SJSA1 (cell line): ENCODE data around the gene SYNGAP1. TPM values are rescaled to one million over a fixed set of nuclear protein-coding genes. Genes with fewer than 3 reads are reported as not detected.

Source experiments
- DNase-seq, 2 experiments: peaks; one replicate each; pipeline ENCODE4 v3.0.0-alpha.2; 2015 to 2020; ENCODE audit warnings: low spot score in 2 of 2, low read depth in 1 of 2
- H3K27ac ChIP-seq: fragments of 250-450 bp; sonication (Bioruptor Pico); 2 replicates; pipeline ENCODE4 v1.5.1; 2020; ENCODE audit warnings: mild to moderate bottlenecking, moderate library complexity
- H3K27me3 ChIP-seq: fragments of 250-450 bp; sonication (Bioruptor Pico); replicated peaks from 2 replicates; pipeline ENCODE4 v1.5.1; 2020; ENCODE audit warnings: mild to moderate bottlenecking, moderate library complexity
- H3K36me3 ChIP-seq: fragments of 250-450 bp; sonication (Bioruptor Pico); 2 replicates; pipeline ENCODE4 v1.5.1; 2020; ENCODE audit warnings: mild to moderate bottlenecking
- H3K4me1 ChIP-seq: fragments of 250-450 bp; sonication (Bioruptor Pico); replicated peaks from 2 replicates; pipeline ENCODE4 v1.6.1; 2021; ENCODE audit warnings: mild to moderate bottlenecking
- H3K4me3 ChIP-seq: fragments of 250-450 bp; sonication (Bioruptor Pico); 2 replicates; pipeline ENCODE4 v1.5.1; 2020; ENCODE audit warnings: mild to moderate bottlenecking
- H3K9me3 ChIP-seq: fragments of 250-450 bp; sonication (Bioruptor Pico); replicated peaks from 2 replicates; pipeline ENCODE4 v1.5.1; 2020; ENCODE audit warnings: mild to moderate bottlenecking
- total RNA-seq: library from RNA; depleted of rRNA; stranded (reverse); fragments of >200 nt; shearing (Covaris generic); gene quantifications from 2 replicates; pipeline ENCODE4 v1.2.3, GENCODE V29; 2014

Gene SYNGAP1
- total RNA-seq, 1 experiment from 2014 or later, result 1.1 TPM

GRCh38 chr6:33423777-33424176 is 3.9 kb downstream of the SYNGAP1 start:
- no peaks in the 10 kb centered on the region for H3K36me3 ChIP-seq
- no peak overlapping the region for H3K27ac ChIP-seq

GRCh38 chr6:33424855-33425667 is 5.2 kb downstream of the SYNGAP1 start:
- Histone ChIP-seq H3K4me3 (peak overlapping the region; percentile 39), H3K27me3 (no peaks in the 10 kb centered on the region), H3K9me3 (no peaks in the 10 kb centered on the region; the same call in 1 of the 2 replicates), H3K4me1 (peaks cover 25% of the 10 kb centered on the region), H3K36me3 (no peaks in the 10 kb centered on the region), H3K27ac (peak overlapping the region; percentile 58)
- DNase-seq, result no peak

More at GRCh38 chr6:33423777-33424176, 3.9 kb downstream of the SYNGAP1 start:
- H3K27me3 ChIP-seq, result no peaks in the 10 kb centered on the region
- H3K4me3 ChIP-seq, result no peak overlapping the region
- no peaks in the 10 kb centered on the region; the same call in 1 of the 2 replicates for H3K9me3 ChIP-seq
- peaks cover 36% of the 10 kb centered on the region for H3K4me1 ChIP-seq
- DNase-seq, result no peak

- DNase-seq, result peak; percentile 82 to 90
- Histone ChIP-seq H3K4me3 (peak overlapping the region; percentile 39), H3K27ac (peak overlapping the region; percentile 58), H3K36me3 (no peaks in the 10 kb centered on the region), H3K27me3 (no peaks in the 10 kb centered on the region), H3K9me3 (no peaks in the 10 kb centered on the region; the same call in 1 of the 2 replicates), H3K4me1 (peaks cover 25% of the 10 kb centered on the region)
Observed at GRCh38 chr6:33425668-33426577, 6.1 kb downstream of the SYNGAP1 start.

- no peaks in the 10 kb centered on the region; the same call in 1 of the 2 replicates for H3K9me3 ChIP-seq
- no peaks in the 10 kb centered on the region for H3K27me3 ChIP-seq
- H3K4me3 ChIP-seq, result peak overlapping the region; percentile 64
- no peak overlapping the region for H3K27ac ChIP-seq
- H3K36me3 ChIP-seq, result no peaks in the 10 kb centered on the region
- no peak for DNase-seq
- peaks cover 25% of the 10 kb centered on the region for H3K4me1 ChIP-seq
Observed at GRCh38 chr6:33426590-33427511, 7.0 kb downstream of the SYNGAP1 start.

GRCh38 chr6:33427585-33428223 is 7.8 kb downstream of the SYNGAP1 start:
- Histone ChIP-seq H3K4me3 (peak overlapping the region; percentile 64), H3K4me1 (peaks cover 25% of the 10 kb centered on the region), H3K27ac (no peak overlapping the region), H3K36me3 (no peaks in the 10 kb centered on the region), H3K9me3 (no peaks in the 10 kb centered on the region; the same call in 1 of the 2 replicates), H3K27me3 (no peaks in the 10 kb centered on the region)
- peak in 1 of 2 experiments; percentile 38 for DNase-seq

GRCh38 chr6:33428224-33428965 is 8.5 kb downstream of the SYNGAP1 start:
- peak overlapping the region; percentile 64 for H3K4me3 ChIP-seq
- peaks cover 25% of the 10 kb centered on the region for H3K4me1 ChIP-seq
- H3K27me3 ChIP-seq, result no peaks in the 10 kb centered on the region
- no peak overlapping the region for H3K27ac ChIP-seq
- DNase-seq, result no peak
- no peaks in the 10 kb centered on the region for H3K36me3 ChIP-seq
- H3K9me3 ChIP-seq, result no peaks in the 10 kb centered on the region; the same call in 1 of the 2 replicates

GRCh38 chr6:33428966-33429749 is 9.3 kb downstream of the SYNGAP1 start:
- Histone ChIP-seq H3K9me3 (no peaks in the 10 kb centered on the region; the same call in 1 of the 2 replicates), H3K4me1 (peaks cover 25% of the 10 kb centered on the region), H3K27ac (no peak overlapping the region)

GRCh38 chr6:33429750-33430052 is 9.8 kb downstream of the SYNGAP1 start:
- Histone ChIP-seq H3K4me1 (peaks cover 21% of the 10 kb centered on the region), H3K4me3 (no peak overlapping the region), H3K27me3 (no peaks in the 10 kb centered on the region), H3K36me3 (no peaks in the 10 kb centered on the region), H3K9me3 (no peaks in the 10 kb centered on the region; the same call in 1 of the 2 replicates), H3K27ac (no peak overlapping the region)
- DNase-seq, result no peak

More at GRCh38 chr6:33428966-33429749, 9.3 kb downstream of the SYNGAP1 start:
- no peak for DNase-seq
- H3K27me3 ChIP-seq, result no peaks in the 10 kb centered on the region
- no peaks in the 10 kb centered on the region for H3K36me3 ChIP-seq
- no peak overlapping the region for H3K4me3 ChIP-seq

GRCh38 chr6:33430334-33430733 is 10.5 kb downstream of the SYNGAP1 start:
- no peak overlapping the region for H3K4me3 ChIP-seq
- H3K27ac ChIP-seq, result no peak overlapping the region
- H3K4me1 ChIP-seq, result peaks cover 14% of the 10 kb centered on the region
- 0 out of 2 replicates have a peak, but pooled peaks cover 3% of the 10 kb centered on the region for H3K36me3 ChIP-seq
- H3K9me3 ChIP-seq, result no peaks in the 10 kb centered on the region; the same call in 1 of the 2 replicates
- no peak for DNase-seq
- no peaks in the 10 kb centered on the region for H3K27me3 ChIP-seq

GRCh38 chr6:33430991-33431879 is 11.4 kb downstream of the SYNGAP1 start:
- H3K36me3 ChIP-seq, result peaks cover 7% of the 10 kb centered on the region; the same call in 1 of the 2 replicates

More at GRCh38 chr6:33430991-33431879, 11.4 kb downstream of the SYNGAP1 start:
- Histone ChIP-seq H3K4me1 (peaks cover 10% of the 10 kb centered on the region), H3K27me3 (no peaks in the 10 kb centered on the region), H3K9me3 (no peaks in the 10 kb centered on the region; the same call in 1 of the 2 replicates), H3K27ac (no peak overlapping the region), H3K4me3 (no peak overlapping the region)
- DNase-seq, result no peak
